GM23338 (cell line): ENCODE results near the gene ENOX1. TPM values are rescaled to one million over a fixed set of nuclear protein-coding genes. Genes with fewer than 3 reads are reported as not detected.

Experiments used
- ATAC-seq: fragments of 200-7000 bp; cut with Tn5 transposase; 3 replicates; pipeline ENCODE4 v1.9.1; 2020
- DNase-seq: peaks from one replicate; pipeline ENCODE4 v3.0.0-alpha.2; 2015; ENCODE audit warnings: low spot score
- H2AFZ ChIP-seq: fragments of 200-600 bp; sonication (generic); 2 replicates; pipeline ENCODE4 v1.8.0; 2016; ENCODE audit warnings: antibody characterized with exemption, mild to moderate bottlenecking, moderate library complexity
- H3F3A ChIP-seq: fragments of 200-600 bp; sonication (generic); replicated peaks from 2 replicates; pipeline ENCODE4 v1.8.0; 2017; ENCODE audit warnings: antibody characterized with exemption, mixed run types, low read depth
- H3K27ac ChIP-seq: fragments of 200-600 bp; sonication (generic); 2 replicates; pipeline ENCODE4 v1.6.1; 2016; ENCODE audit warnings: low read depth
- H3K27me3 ChIP-seq: fragments of 200-600 bp; sonication (generic); 2 replicates; pipeline ENCODE4 v1.8.0; 2016; ENCODE audit warnings: mild to moderate bottlenecking, mixed run types, moderate library complexity; ENCODE audit not compliant: insufficient read depth
- H3K36me3 ChIP-seq: fragments of 200-600 bp; sonication (generic); 2 replicates; pipeline ENCODE4 v1.8.0; 2016; ENCODE audit warnings: mild to moderate bottlenecking; ENCODE audit not compliant: insufficient read depth
- H3K4me1 ChIP-seq: fragments of 200-600 bp; sonication (generic); 2 replicates; pipeline ENCODE4 v1.8.0; 2016; ENCODE audit warnings: mild to moderate bottlenecking, moderate library complexity; ENCODE audit not compliant: insufficient read depth
- H3K4me2 ChIP-seq: fragments of 200-600 bp; sonication (generic); 2 replicates; pipeline ENCODE4 v1.7.1; 2017; ENCODE audit warnings: mixed run types
- H3K4me3 ChIP-seq: fragments of 200-600 bp; sonication (generic); 2 replicates; pipeline ENCODE4 v1.6.1; 2016; ENCODE audit warnings: mixed run types
- H3K79me2 ChIP-seq: fragments of 200-600 bp; sonication (generic); replicated peaks from 2 replicates; pipeline ENCODE4 v1.8.0; 2017; ENCODE audit warnings: mild to moderate bottlenecking; ENCODE audit not compliant: insufficient read depth
- H3K9me2 ChIP-seq: fragments of 200-600 bp; sonication (generic); 2 replicates; pipeline ENCODE4 v1.8.0; 2017; ENCODE audit not compliant: insufficient read depth
- H4K20me1 ChIP-seq: fragments of 200-600 bp; sonication (generic); replicated peaks from 2 replicates; pipeline ENCODE4 v1.8.0; 2017; ENCODE audit warnings: mild to moderate bottlenecking; ENCODE audit not compliant: insufficient read depth
- H3K27ac Mint-ChIP-seq: 2 replicates; pipeline ENCODE4 v1.8.0; 2020; ENCODE audit warnings: inconsistent platforms, mild to moderate bottlenecking, moderate library complexity, mixed read lengths
- H3K27me3 Mint-ChIP-seq: 3 replicates; pipeline ENCODE4 v1.8.0; 2022; ENCODE audit warnings: low read depth, mild to moderate bottlenecking, moderate library complexity, mixed read lengths, inconsistent platforms; ENCODE audit not compliant: insufficient read depth, poor library complexity
- H3K36me3 Mint-ChIP-seq: 3 replicates; pipeline ENCODE4 v1.8.0; 2021; ENCODE audit warnings: low read depth, mild to moderate bottlenecking, inconsistent platforms, moderate library complexity, mixed read lengths
- H3K4me1 Mint-ChIP-seq: 3 replicates; pipeline ENCODE4 v1.8.0; 2020; ENCODE audit warnings: mild to moderate bottlenecking, inconsistent platforms, mixed read lengths
- H3K4me3 Mint-ChIP-seq: 3 replicates; pipeline ENCODE4 v1.8.0; 2021; ENCODE audit warnings: moderate library complexity, mild to moderate bottlenecking, inconsistent platforms, mixed read lengths
- H3K9me3 Mint-ChIP-seq: 3 replicates; pipeline ENCODE4 v1.8.0; 2020; ENCODE audit warnings: moderate library complexity, mild to moderate bottlenecking, inconsistent platforms, mixed read lengths
- CREB1 ChIP-seq: fragments of 250-450 bp; sonication (Bioruptor Pico); IDR thresholded peaks from 2 replicates; pipeline ENCODE4 v1.5.0; 2020; ENCODE audit warnings: low read depth, mild to moderate bottlenecking, moderate library complexity
- CTCF ChIP-seq, 2 experiments: fragments of 200-600 bp in 1 of 2; sonication (generic) in 1 of 2; conservative IDR thresholded peaks; 2 replicates each; pipeline versions ENCODE4 v1.5.1 to v1.6.1; 2016 to 2017; ENCODE audit warnings: antibody characterized with exemption in 2 of 2, low read depth in 2 of 2, mild to moderate bottlenecking in 2 of 2, moderate library complexity in 1 of 2
- EZH2 ChIP-seq: fragments of 200-600 bp; sonication (generic); IDR thresholded peaks from one replicate; pipeline ENCODE4 v1.8.0; 2017; ENCODE audit warnings: antibody characterized with exemption, mild to moderate bottlenecking, low read depth; ENCODE audit not compliant: unreplicated experiment
- EZH2phosphoT487 ChIP-seq: fragments of 200-600 bp; sonication (generic); IDR thresholded peaks from one replicate; pipeline ENCODE4 v1.8.1; 2018; ENCODE audit warnings: antibody characterized with exemption; ENCODE audit not compliant: unreplicated experiment
- JUNB ChIP-seq: IDR thresholded peaks from one replicate; pipeline ENCODE4 v1.6.1; 2016; ENCODE audit warnings: antibody characterized with exemption; ENCODE audit not compliant: unreplicated experiment
- NANOG ChIP-seq: IDR thresholded peaks from 2 replicates; pipeline ENCODE4 v1.6.1; 2016; ENCODE audit warnings: antibody characterized with exemption, borderline replicate concordance
- POLR2AphosphoS5 ChIP-seq: IDR thresholded peaks from 2 replicates; pipeline ENCODE4 v1.6.1; 2016; ENCODE audit warnings: antibody characterized with exemption, low read depth
- STAT1 ChIP-seq: IDR thresholded peaks from one replicate; pipeline ENCODE4 v1.6.1; 2016; ENCODE audit warnings: antibody characterized with exemption; ENCODE audit not compliant: unreplicated experiment
- ZNF114 ChIP-seq: fragments of 250-450 bp; sonication (Bioruptor Pico); IDR thresholded peaks from 2 replicates; pipeline ENCODE4 v1.5.0; 2020; ENCODE audit warnings: mild to moderate bottlenecking, moderate library complexity
- ZNF331 ChIP-seq: fragments of 250-450 bp; sonication (Bioruptor Pico); IDR thresholded peaks from 2 replicates; pipeline ENCODE4 v1.5.0; 2020; ENCODE audit warnings: low read depth, mild to moderate bottlenecking, moderate library complexity
- ZNF462 ChIP-seq: fragments of 250-450 bp; sonication (Bioruptor Pico); IDR thresholded peaks from 2 replicates; pipeline ENCODE4 v1.5.0; 2020; ENCODE audit warnings: mild to moderate bottlenecking, moderate library complexity
- polyA plus RNA-seq: library from polyadenylated mRNA; unstranded; fragments of >200 nt; fragmentation: Nextera tagmentation; extraction: Ambion mirVana; gene quantifications from 2 replicates; pipeline ENCODE4 v1.2.1, GENCODE V29; 2016
- total RNA-seq: library from RNA; depleted of rRNA; stranded (reverse); fragments of >200 nt; shearing (Covaris generic); gene quantifications from 2 replicates; pipeline ENCODE4 v1.2.3, GENCODE V29; 2014
- TF ChIP-seq, protein P1 (sequence below): IDR thresholded peaks from 2 replicates; pipeline ENCODE4 v1.6.1; 2016; ENCODE audit warnings: antibody characterized with exemption
- TF ChIP-seq, protein P2 (sequence below): IDR thresholded peaks from one replicate; pipeline ENCODE4 v1.6.1; 2018; ENCODE audit warnings: antibody characterized with exemption; ENCODE audit not compliant: unreplicated experiment

The ENOX1 gene
- total and polyA plus RNA-seq, 2 experiments from 2014 or later: 0.66 to 0.81 TPM

DNA sequence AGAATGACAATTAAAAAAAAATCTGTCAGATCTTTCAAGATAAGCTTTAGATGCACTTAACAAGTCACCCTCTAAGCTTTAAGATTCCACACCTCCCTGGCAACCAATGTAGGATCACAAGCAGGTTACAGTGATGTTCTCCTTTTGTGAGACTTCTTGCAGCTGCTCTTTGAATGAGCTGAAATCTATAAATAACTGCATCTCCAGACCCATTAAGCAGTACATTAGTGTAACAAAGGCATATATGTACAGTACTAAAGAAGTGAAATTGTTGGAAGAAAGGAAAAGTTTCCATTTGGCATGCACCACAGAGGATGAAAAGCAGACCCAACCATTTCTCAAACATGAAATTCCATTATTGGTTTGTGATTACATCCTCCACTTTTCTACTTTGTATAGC is 364.7 kb downstream of the ENOX1 start:
- no peaks in the 10 kb centered on the region for H3F3A ChIP-seq
- Mint-ChIP-seq H3K36me3 (no peaks in the 10 kb centered on the region; the same call in 2 of the 3 replicates), H3K4me1 (peaks cover 25% of the 10 kb centered on the region), H3K27ac (no peak overlapping the region), H3K4me3 (no peak overlapping the region), H3K9me3 (peaks cover 19% of the 10 kb centered on the region), H3K27me3 (no peaks in the 10 kb centered on the region)
- no peaks in the 10 kb centered on the region for H3K79me2 ChIP-seq
- H2AFZ ChIP-seq: no peak overlapping the region; the same call in 1 of the 2 replicates
- DNase-seq (no peak), ATAC-seq (no peak)
- no peak overlapping the region for H3K27ac ChIP-seq
- no peak overlapping the region for H3K4me3 ChIP-seq
- peaks cover 21% of the 10 kb centered on the region for H3K4me1 ChIP-seq
- H3K4me2 ChIP-seq: no peak overlapping the region
- no peaks in the 10 kb centered on the region for H3K27me3 ChIP-seq
- H3K36me3 ChIP-seq: no peaks in the 10 kb centered on the region
- TF ChIP-seq, protein P1, sequence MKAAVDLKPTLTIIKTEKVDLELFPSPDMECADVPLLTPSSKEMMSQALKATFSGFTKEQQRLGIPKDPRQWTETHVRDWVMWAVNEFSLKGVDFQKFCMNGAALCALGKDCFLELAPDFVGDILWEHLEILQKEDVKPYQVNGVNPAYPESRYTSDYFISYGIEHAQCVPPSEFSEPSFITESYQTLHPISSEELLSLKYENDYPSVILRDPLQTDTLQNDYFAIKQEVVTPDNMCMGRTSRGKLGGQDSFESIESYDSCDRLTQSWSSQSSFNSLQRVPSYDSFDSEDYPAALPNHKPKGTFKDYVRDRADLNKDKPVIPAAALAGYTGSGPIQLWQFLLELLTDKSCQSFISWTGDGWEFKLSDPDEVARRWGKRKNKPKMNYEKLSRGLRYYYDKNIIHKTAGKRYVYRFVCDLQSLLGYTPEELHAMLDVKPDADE: no peak
- TF ChIP-seq, protein P2, sequence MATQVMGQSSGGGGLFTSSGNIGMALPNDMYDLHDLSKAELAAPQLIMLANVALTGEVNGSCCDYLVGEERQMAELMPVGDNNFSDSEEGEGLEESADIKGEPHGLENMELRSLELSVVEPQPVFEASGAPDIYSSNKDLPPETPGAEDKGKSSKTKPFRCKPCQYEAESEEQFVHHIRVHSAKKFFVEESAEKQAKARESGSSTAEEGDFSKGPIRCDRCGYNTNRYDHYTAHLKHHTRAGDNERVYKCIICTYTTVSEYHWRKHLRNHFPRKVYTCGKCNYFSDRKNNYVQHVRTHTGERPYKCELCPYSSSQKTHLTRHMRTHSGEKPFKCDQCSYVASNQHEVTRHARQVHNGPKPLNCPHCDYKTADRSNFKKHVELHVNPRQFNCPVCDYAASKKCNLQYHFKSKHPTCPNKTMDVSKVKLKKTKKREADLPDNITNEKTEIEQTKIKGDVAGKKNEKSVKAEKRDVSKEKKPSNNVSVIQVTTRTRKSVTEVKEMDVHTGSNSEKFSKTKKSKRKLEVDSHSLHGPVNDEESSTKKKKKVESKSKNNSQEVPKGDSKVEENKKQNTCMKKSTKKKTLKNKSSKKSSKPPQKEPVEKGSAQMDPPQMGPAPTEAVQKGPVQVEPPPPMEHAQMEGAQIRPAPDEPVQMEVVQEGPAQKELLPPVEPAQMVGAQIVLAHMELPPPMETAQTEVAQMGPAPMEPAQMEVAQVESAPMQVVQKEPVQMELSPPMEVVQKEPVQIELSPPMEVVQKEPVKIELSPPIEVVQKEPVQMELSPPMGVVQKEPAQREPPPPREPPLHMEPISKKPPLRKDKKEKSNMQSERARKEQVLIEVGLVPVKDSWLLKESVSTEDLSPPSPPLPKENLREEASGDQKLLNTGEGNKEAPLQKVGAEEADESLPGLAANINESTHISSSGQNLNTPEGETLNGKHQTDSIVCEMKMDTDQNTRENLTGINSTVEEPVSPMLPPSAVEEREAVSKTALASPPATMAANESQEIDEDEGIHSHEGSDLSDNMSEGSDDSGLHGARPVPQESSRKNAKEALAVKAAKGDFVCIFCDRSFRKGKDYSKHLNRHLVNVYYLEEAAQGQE: no peak
- TF ChIP-seq STAT1: no peak
- no peak for TF ChIP-seq EZH2phosphoT487
- no peak for TF ChIP-seq NANOG
- TF ChIP-seq ZNF114 (CRISPR knock-in tag): no peak
- TF ChIP-seq ZNF331 (CRISPR knock-in tag): no peak
- no peak for TF ChIP-seq CREB1 (CRISPR knock-in tag)
- no peak for TF ChIP-seq JUNB
- no peak for TF ChIP-seq EZH2
- TF ChIP-seq ZNF462 (CRISPR knock-in tag): no peak
- TF ChIP-seq CTCF (conservative IDR thresholded peaks at IDR 0.05; ENCODE audit: low read depth in 2 of 2): no peak
- no peak for TF ChIP-seq POLR2AphosphoS5
- H4K20me1 ChIP-seq: no peaks in the 10 kb centered on the region
- H3K9me2 ChIP-seq: peaks cover 5% of the 10 kb centered on the region; the same call in 1 of the 2 replicates
